ENCODE data around the gene RAP1GAP2.
"Not testable (repeated sequence)": the region's sequence is repeated elsewhere in the genome, so short reads cannot be mapped to it uniquely, and the experiment has no call there.

Gene RAP1GAP2

GRCh38 chr17:3026856-3027751 lies 230.9 kb downstream of the RAP1GAP2 start:
- no peak for DNase-seq (ENCODE audit: insufficient read length, low spot score)
- FAIRE-seq: no peak
- TF ChIP-seq POLR2A (IDR thresholded peaks at IDR 0.05; ENCODE audit: low read depth, low read length): no peak

- no peak for TF ChIP-seq POLR2A (IDR thresholded peaks at IDR 0.05; ENCODE audit: low read depth, low read length)
- no peak for FAIRE-seq
- DNase-seq (ENCODE audit: insufficient read length, low spot score): no peak
These were observed 231.7 kb downstream of the RAP1GAP2 start for GRCh38 chr17:3027786-3028532.

- DNase-seq (ENCODE audit: insufficient read length, low spot score) (no peak), FAIRE-seq (no peak)
- no peak for TF ChIP-seq POLR2A (IDR thresholded peaks at IDR 0.05; ENCODE audit: low read depth, low read length)
These were observed 233.1 kb downstream of the RAP1GAP2 start for GRCh38 chr17:3029213-3029913.

- DNase-seq (ENCODE audit: insufficient read length, low spot score) (peak; percentile 57), FAIRE-seq (no peak)
- no peak for TF ChIP-seq POLR2A (IDR thresholded peaks at IDR 0.05; ENCODE audit: low read depth, low read length)
These were observed 233.9 kb downstream of the RAP1GAP2 start for GRCh38 chr17:3030096-3030495.

- DNase-seq (ENCODE audit: insufficient read length, low spot score); FAIRE-seq: not testable (repeated sequence)
These were observed 234.7 kb downstream of the RAP1GAP2 start for GRCh38 chr17:3030852-3031470.

GRCh38 chr17:3032258-3033247 lies 236.3 kb downstream of the RAP1GAP2 start:
- DNase-seq (ENCODE audit: insufficient read length, low spot score): no peak
- no peak for FAIRE-seq
- TF ChIP-seq POLR2A (IDR thresholded peaks at IDR 0.05; ENCODE audit: low read depth, low read length): no peak

- no peak for TF ChIP-seq POLR2A (IDR thresholded peaks at IDR 0.05; ENCODE audit: low read depth, low read length)
- DNase-seq (ENCODE audit: insufficient read length, low spot score) (no peak), FAIRE-seq (no peak)
These were observed 237.0 kb downstream of the RAP1GAP2 start for GRCh38 chr17:3033248-3033640.

- TF ChIP-seq POLR2A (IDR thresholded peaks at IDR 0.05; ENCODE audit: low read depth, low read length): no peak
- FAIRE-seq: no peak
These were observed 237.7 kb downstream of the RAP1GAP2 start for GRCh38 chr17:3033741-3034577.

GRCh38 chr17:3034578-3034920 lies 238.3 kb downstream of the RAP1GAP2 start:
- DNase-seq (ENCODE audit: insufficient read length, low spot score): no peak
- no peak for TF ChIP-seq POLR2A (IDR thresholded peaks at IDR 0.05; ENCODE audit: low read depth, low read length)
- no peak for FAIRE-seq

More at GRCh38 chr17:3033741-3034577, 237.7 kb downstream of the RAP1GAP2 start:
- DNase-seq (ENCODE audit: insufficient read length, low spot score): no peak

GRCh38 chr17:3035256-3035967 lies 239.2 kb downstream of the RAP1GAP2 start:
- TF ChIP-seq POLR2A (IDR thresholded peaks at IDR 0.05; ENCODE audit: low read depth, low read length): no peak
- FAIRE-seq (no peak), DNase-seq (ENCODE audit: insufficient read length, low spot score) (no peak)

- FAIRE-seq: no peak
- no peak for TF ChIP-seq POLR2A (IDR thresholded peaks at IDR 0.05; ENCODE audit: low read depth, low read length)
- DNase-seq (ENCODE audit: insufficient read length, low spot score): no peak
These were observed 239.7 kb downstream of the RAP1GAP2 start for GRCh38 chr17:3035968-3036280.
